Superior temporal gyrus (tissue), 1 donor: ENCODE measurements around the gene PLIN4.

Source experiments
- DNase-seq: peaks from one replicate; pipeline ENCODE4 v3.0.0-alpha.2; 2016; ENCODE audit errors: extremely low spot score

PLIN4 gene

GRCh38 chr19:4492337-4493103, 25.8 kb downstream of the PLIN4 start:
- DNase-seq = no peak

- DNase-seq = no peak
Measured at GRCh38 chr19:4491446-4491845, 26.8 kb downstream of the PLIN4 start.

- DNase-seq = no peak
Measured at GRCh38 chr19:4488496-4488895, 29.8 kb downstream of the PLIN4 start.

- DNase-seq = no peak
Measured at GRCh38 chr19:4487572-4487971, 30.7 kb downstream of the PLIN4 start.

- no peak for DNase-seq
Measured at GRCh38 chr19:4483385-4483784, 34.9 kb downstream of the PLIN4 start.

GRCh38 chr19:4482721-4483364, 35.4 kb downstream of the PLIN4 start:
- no peak for DNase-seq

- DNase-seq = no peak
Measured at GRCh38 chr19:4477034-4477801, 41.1 kb downstream of the PLIN4 start.

- peak; percentile 64 for DNase-seq
Measured at GRCh38 chr19:4474514-4475022, 43.7 kb downstream of the PLIN4 start.

GRCh38 chr19:4473763-4474513, 44.3 kb downstream of the PLIN4 start:
- DNase-seq = no peak

- no peak for DNase-seq
Measured at GRCh38 chr19:4473011-4473762, 45.1 kb downstream of the PLIN4 start.

GRCh38 chr19:4472174-4472974, 45.9 kb downstream of the PLIN4 start, which contains the start of gene HDGFL2:
Gene HDGFL2, plus strand, starts transcription at chr19:4472297. Its CDS starts 54 bp downstream, at chr19:4472351.
- DNase-seq = no peak

GRCh38 chr19:4471403-4472173, 46.7 kb downstream of the PLIN4 start:
- DNase-seq = peak; percentile 100

GRCh38 chr19:4467835-4468234, 50.5 kb downstream of the PLIN4 start:
- DNase-seq = no peak

GRCh38 chr19:4464815-4465581, 53.3 kb downstream of the PLIN4 start:
- DNase-seq = no peak

GRCh38 chr19:4457654-4458395, 60.5 kb downstream of the PLIN4 start, which contains the start of gene UBXN6:
Gene UBXN6, minus strand, starts transcription at chr19:4457794. Its CDS starts 97 bp downstream, at chr19:4457697.
- peak; percentile 98 for DNase-seq

GRCh38 chr19:4456843-4457653, 61.2 kb downstream of the PLIN4 start:
- no peak for DNase-seq

GRCh38 chr19:4456476-4456842, 61.8 kb downstream of the PLIN4 start:
- DNase-seq = peak; percentile 37
